GM18519 (cell line): Measurements from ENCODE around the gene ADAMTS14.
"Not testable (repeated sequence)": the region's sequence is repeated elsewhere in the genome, so short reads cannot be mapped to it uniquely, and the experiment has no call there.

Experiments
- ATAC-seq: cut with Tn5 transposase; IDR thresholded peaks from one replicate; pipeline ENCODE4 v1.9.1; 2021; ENCODE audit warnings: mild to moderate bottlenecking, moderate library complexity; ENCODE audit not compliant: unreplicated experiment, low FRiP score

ADAMTS14 gene

GRCh38 chr10:70672165-70673042 is at the start of gene ADAMTS14:
Gene ADAMTS14, plus strand, starts transcription at chr10:70672506. Its CDS starts 297 bp downstream, at chr10:70672803.
- ATAC-seq: no peak

GRCh38 chr10:70622541-70622940 is 49.8 kb upstream of the ADAMTS14 start:
- ATAC-seq: no peak

GRCh38 chr10:70622981-70623844 is 49.1 kb upstream of the ADAMTS14 start:
- no peak for ATAC-seq

GRCh38 chr10:70626056-70626455 is 46.2 kb upstream of the ADAMTS14 start:
- ATAC-seq: no peak

- no peak for ATAC-seq
Observed at GRCh38 chr10:70629338-70629737, 43.0 kb upstream of the ADAMTS14 start.

GRCh38 chr10:70631735-70632134 is 40.6 kb upstream of the ADAMTS14 start:
- ATAC-seq: not testable (repeated sequence)

- no peak for ATAC-seq
Observed at GRCh38 chr10:70634011-70634410, 38.3 kb upstream of the ADAMTS14 start.

- not testable (repeated sequence) for ATAC-seq
Observed at GRCh38 chr10:70634515-70634914, 37.8 kb upstream of the ADAMTS14 start.

GRCh38 chr10:70639640-70640383 is 32.5 kb upstream of the ADAMTS14 start:
- not testable (repeated sequence) for ATAC-seq

- not testable (repeated sequence) for ATAC-seq
Observed at GRCh38 chr10:70643272-70643671, 29.0 kb upstream of the ADAMTS14 start.

GRCh38 chr10:70644959-70645358 is 27.3 kb upstream of the ADAMTS14 start:
- ATAC-seq: not testable (repeated sequence)

GRCh38 chr10:70647086-70647485 is 25.2 kb upstream of the ADAMTS14 start:
- ATAC-seq: no peak

GRCh38 chr10:70648427-70648826 is 23.9 kb upstream of the ADAMTS14 start:
- no peak for ATAC-seq

GRCh38 chr10:70649526-70649925 is 22.8 kb upstream of the ADAMTS14 start:
- ATAC-seq: no peak

GRCh38 chr10:70650104-70650503 is 22.2 kb upstream of the ADAMTS14 start:
- no peak for ATAC-seq

GRCh38 chr10:70650718-70651117 is 21.6 kb upstream of the ADAMTS14 start:
- no peak for ATAC-seq

GRCh38 chr10:70651661-70652060 is 20.6 kb upstream of the ADAMTS14 start:
- no peak for ATAC-seq

GRCh38 chr10:70652761-70653657 is 19.3 kb upstream of the ADAMTS14 start:
- no peak for ATAC-seq

GRCh38 chr10:70655316-70655715 is 17.0 kb upstream of the ADAMTS14 start:
- no peak for ATAC-seq

GRCh38 chr10:70656489-70656888 is 15.8 kb upstream of the ADAMTS14 start:
- peak; percentile 56 for ATAC-seq
